Neural cell (in vitro differentiated cells): ENCODE results near the gene FLAD1. TPM values are rescaled to one million over a fixed set of nuclear protein-coding genes. Genes with fewer than 3 reads are reported as not detected.

Experiments
- H2AFZ ChIP-seq: fragments of 200-600, 300-800 bp; sonication (generic), shearing (Covaris generic); 2 replicates; pipeline ENCODE4 v1.6.0; 2014; ENCODE audit warnings: low read depth, mild to moderate bottlenecking, antibody characterized with exemption, low read length, moderate library complexity
- H3F3A ChIP-seq: fragments of 200-600 bp; shearing (Covaris generic); 2 replicates; pipeline ENCODE4 v1.6.1; 2016; ENCODE audit warnings: mild to moderate bottlenecking, moderate library complexity, mixed read lengths, antibody characterized with exemption, low read length; ENCODE audit not compliant: insufficient read depth, poor library complexity, severe bottlenecking
- H3K27ac ChIP-seq: fragments of 200-600, 300-800 bp; sonication (generic), shearing (Covaris generic); 2 replicates; pipeline ENCODE4 v1.5.1; 2014; ENCODE audit warnings: mild to moderate bottlenecking, low read length, moderate library complexity
- H3K27me3 ChIP-seq: fragments of 300-800, 200-600 bp; sonication (generic), shearing (Covaris generic); 2 replicates; pipeline ENCODE4 v1.6.0; 2014; ENCODE audit warnings: mild to moderate bottlenecking, low read depth, low read length, moderate library complexity; ENCODE audit not compliant: insufficient read depth
- H3K36me3 ChIP-seq: fragments of 300-800, 200-600 bp; sonication (generic), shearing (Covaris generic); 2 replicates; pipeline ENCODE4 v1.5.1; 2014; ENCODE audit warnings: mild to moderate bottlenecking, antibody characterized with exemption, low read length, moderate library complexity; ENCODE audit not compliant: insufficient read depth
- H3K4me2 ChIP-seq: fragments of 300-800, 200-600 bp; sonication (generic), shearing (Covaris generic); 2 replicates; pipeline ENCODE4 v1.6.0; 2014; ENCODE audit warnings: mild to moderate bottlenecking, low read length
- H3K4me3 ChIP-seq: fragments of 300-800, 200-600 bp; sonication (generic), shearing (Covaris generic); 2 replicates; pipeline ENCODE4 v1.5.1; 2014; ENCODE audit warnings: mild to moderate bottlenecking, low read length, moderate library complexity
- H3K79me2 ChIP-seq: fragments of 200-600 bp; shearing (Covaris generic); replicated peaks from 2 replicates; pipeline ENCODE4 v1.6.0; 2014; ENCODE audit warnings: mild to moderate bottlenecking, low read length, moderate library complexity; ENCODE audit not compliant: insufficient read depth
- H3K9ac ChIP-seq: fragments of 300-800, 200-600 bp; sonication (generic), shearing (Covaris generic); 2 replicates; pipeline ENCODE4 v1.6.1; 2016; ENCODE audit warnings: mild to moderate bottlenecking, low read length, mixed read lengths
- H3K9me2 ChIP-seq: fragments of 200-600 bp; shearing (Covaris generic); 2 replicates; pipeline ENCODE4 v1.6.1; 2016; ENCODE audit warnings: mild to moderate bottlenecking, low read length, mixed read lengths; ENCODE audit not compliant: insufficient read depth
- H3K9me3 ChIP-seq: fragments of 200-600, 300-800 bp; sonication (generic), shearing (Covaris generic); 2 replicates; pipeline ENCODE4 v1.6.1; 2016; ENCODE audit warnings: mild to moderate bottlenecking, mixed run types, low read length, moderate library complexity, mixed read lengths
- H4K20me1 ChIP-seq: fragments of 200-600 bp; shearing (Covaris generic); 2 replicates; pipeline ENCODE4 v1.6.1; 2016; ENCODE audit warnings: mild to moderate bottlenecking, mixed run types; ENCODE audit not compliant: insufficient read depth
- CTCF ChIP-seq: fragments of 450-650 bp; IDR thresholded peaks from 2 replicates; pipeline ENCODE4 v1.5.1; 2014; ENCODE audit warnings: antibody characterized with exemption, mild to moderate bottlenecking, moderate library complexity; ENCODE audit not compliant: poor library complexity, severe bottlenecking
- EP300 ChIP-seq: fragments of 450-650 bp; conservative IDR thresholded peaks from 2 replicates; pipeline ENCODE4 v1.6.1; 2014; ENCODE audit warnings: antibody characterized with exemption, mild to moderate bottlenecking, moderate library complexity; ENCODE audit not compliant: poor library complexity, severe bottlenecking
- EZH2 ChIP-seq: fragments of 200-600, 300-800 bp; shearing (Covaris generic), sonication (generic); IDR thresholded peaks from 2 replicates; pipeline ENCODE4 v1.6.1; 2014; ENCODE audit warnings: antibody characterized with exemption, low read length, borderline replicate concordance, mild to moderate bottlenecking; ENCODE audit not compliant: insufficient read depth, poor library complexity, severe bottlenecking
- MXI1 ChIP-seq: fragments of 450-650 bp; conservative IDR thresholded peaks from 2 replicates; pipeline ENCODE4 v1.6.1; 2014; ENCODE audit warnings: antibody characterized with exemption, mild to moderate bottlenecking; ENCODE audit not compliant: poor library complexity, severe bottlenecking
- POLR2AphosphoS5 ChIP-seq: IDR thresholded peaks from 2 replicates; pipeline ENCODE4 v1.6.1; 2012
- RAD21 ChIP-seq: fragments of 450-650 bp; conservative IDR thresholded peaks from 2 replicates; pipeline ENCODE4 v1.6.1; 2014; ENCODE audit warnings: antibody characterized with exemption, mild to moderate bottlenecking, moderate library complexity
- REST ChIP-seq: IDR thresholded peaks from 2 replicates; pipeline ENCODE4 v1.6.1; 2012; ENCODE audit warnings: borderline replicate concordance
- SMC3 ChIP-seq: fragments of 450-650 bp; conservative IDR thresholded peaks from 2 replicates; pipeline ENCODE4 v1.6.1; 2014; ENCODE audit warnings: antibody characterized with exemption, mild to moderate bottlenecking, moderate library complexity; ENCODE audit not compliant: poor library complexity
- TAF1 ChIP-seq: IDR thresholded peaks from 2 replicates; pipeline ENCODE4 v1.6.1; 2012; ENCODE audit warnings: low read depth
- polyA plus RNA-seq: library from polyadenylated mRNA; depleted of rRNA; stranded (reverse); fragments of >200 nt; gene quantifications from 2 replicates; pipeline ENCODE4 v1.2.3, GENCODE V29; 2014

The FLAD1 gene
- polyA plus RNA-seq, 1 donor from 2014 or later, result 68.6 TPM

GRCh38 chr1:154973344-154974101 is 9.6 kb upstream of the FLAD1 start:
- Histone ChIP-seq H3K9me3 (no peaks in the 10 kb centered on the region), H3F3A (peaks cover 3% of the 10 kb centered on the region), H3K9me2 (no peaks in the 10 kb centered on the region), H3K27me3 (no peaks in the 10 kb centered on the region), H3K36me3 (no peaks in the 10 kb centered on the region), H2AFZ (peak overlapping the region; percentile 95), H4K20me1 (no peaks in the 10 kb centered on the region), H3K4me2 (peak overlapping the region; percentile 86), H3K9ac (peak overlapping the region; percentile 88), H3K27ac (peak overlapping the region; percentile 89), H3K79me2 (peaks cover 26% of the 10 kb centered on the region), H3K4me3 (peak overlapping the region; percentile 83)
- no peak for TF ChIP-seq POLR2AphosphoS5
- no peak for TF ChIP-seq MXI1
- peak; percentile 67 for TF ChIP-seq CTCF
- TF ChIP-seq REST, result peak; percentile 46
- TF ChIP-seq RAD21, result peak; percentile 58
- TF ChIP-seq TAF1, result no peak
- TF ChIP-seq SMC3, result peak; percentile 76
- no peak for TF ChIP-seq EP300
- TF ChIP-seq EZH2, result no peak

DNA sequence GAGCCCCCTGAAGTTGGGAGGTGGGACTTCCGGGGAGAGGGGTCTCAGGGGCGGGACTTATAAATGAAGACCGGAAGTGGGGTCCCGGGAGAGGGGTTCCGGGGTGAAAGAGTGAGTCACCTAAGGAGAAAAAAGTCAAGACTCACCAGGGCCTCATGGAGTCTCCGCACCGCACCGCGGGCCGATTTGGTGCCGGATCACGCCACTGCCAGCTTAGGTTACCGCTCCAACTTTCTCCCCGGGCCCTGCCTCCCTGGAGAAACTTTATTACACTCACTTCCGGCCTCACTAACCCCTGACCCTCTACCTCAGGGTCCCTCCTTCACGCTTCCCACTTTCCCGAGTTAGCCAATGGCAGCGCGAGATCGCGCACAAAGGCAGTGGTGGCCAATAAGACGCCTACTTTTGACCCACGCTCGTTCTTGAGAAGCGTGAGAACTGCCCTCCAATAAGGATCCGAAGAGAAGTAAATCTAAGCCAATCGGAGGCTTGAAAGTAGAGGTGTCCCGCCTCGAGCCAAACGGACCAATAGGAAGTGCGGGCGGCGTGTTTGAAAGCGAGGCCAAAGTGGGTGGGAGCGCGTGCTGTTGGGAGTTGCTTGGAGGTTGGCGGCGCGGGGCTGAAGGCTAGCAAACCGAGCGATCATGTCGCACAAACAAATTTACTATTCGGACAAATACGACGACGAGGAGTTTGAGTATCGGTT is 8.9 kb upstream of the FLAD1 start, which contains the start of gene CKS1B:
CKS1B (plus strand) TSS at position 580 of the 706 bp plus-strand sequence; CDS start at position 645, 65 bp downstream.
- Histone ChIP-seq H2AFZ (peak within 1 kb of the TSS; percentile 95), H3K4me2 (peak within 1 kb of the TSS; percentile 87), H3K4me3 (peak within 1 kb of the TSS; percentile 83), H3K36me3 (no peaks in the 10 kb centered on the region), H3F3A (peaks cover 3% of the 10 kb centered on the region), H3K27ac (peak within 1 kb of the TSS; percentile 89), H3K79me2 (peaks cover 26% of the 10 kb centered on the region), H3K9me2 (no peaks in the 10 kb centered on the region), H3K9me3 (no peaks in the 10 kb centered on the region), H3K9ac (peak within 1 kb of the TSS; percentile 88), H4K20me1 (no peaks in the 10 kb centered on the region), H3K27me3 (no peaks in the 10 kb centered on the region)
- peak; percentile 100 for TF ChIP-seq MXI1
- TF ChIP-seq CTCF, result peak; percentile 43
- peak; percentile 49 for TF ChIP-seq RAD21
- TF ChIP-seq SMC3, result no peak
- TF ChIP-seq EZH2, result no peak
- peak; percentile 70 for TF ChIP-seq POLR2AphosphoS5
